ENCODE data around the gene GABRA4.

DNA sequence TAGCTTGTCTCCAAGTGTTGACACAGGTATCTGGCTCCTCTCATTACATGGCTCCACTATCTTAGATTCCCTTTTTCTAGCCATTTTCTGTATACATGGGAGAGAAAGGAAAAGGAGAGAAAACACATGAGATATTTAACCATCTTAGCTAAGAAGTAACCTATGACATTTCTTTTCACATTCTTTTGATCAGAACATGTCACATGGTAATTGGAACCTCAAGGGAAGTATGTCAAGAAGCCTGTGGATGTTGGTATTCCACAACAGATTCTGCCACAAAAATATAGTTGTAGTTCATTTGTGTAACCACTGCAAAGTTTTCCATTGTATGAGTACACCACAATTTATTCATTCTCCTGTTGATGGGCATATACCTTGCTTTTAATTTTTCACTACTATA is 19.3 kb upstream of the GABRA4 start:
- TF ChIP-seq POLR2A (IDR thresholded peaks at IDR 0.05), result no peak
- TF ChIP-seq, protein P1, sequence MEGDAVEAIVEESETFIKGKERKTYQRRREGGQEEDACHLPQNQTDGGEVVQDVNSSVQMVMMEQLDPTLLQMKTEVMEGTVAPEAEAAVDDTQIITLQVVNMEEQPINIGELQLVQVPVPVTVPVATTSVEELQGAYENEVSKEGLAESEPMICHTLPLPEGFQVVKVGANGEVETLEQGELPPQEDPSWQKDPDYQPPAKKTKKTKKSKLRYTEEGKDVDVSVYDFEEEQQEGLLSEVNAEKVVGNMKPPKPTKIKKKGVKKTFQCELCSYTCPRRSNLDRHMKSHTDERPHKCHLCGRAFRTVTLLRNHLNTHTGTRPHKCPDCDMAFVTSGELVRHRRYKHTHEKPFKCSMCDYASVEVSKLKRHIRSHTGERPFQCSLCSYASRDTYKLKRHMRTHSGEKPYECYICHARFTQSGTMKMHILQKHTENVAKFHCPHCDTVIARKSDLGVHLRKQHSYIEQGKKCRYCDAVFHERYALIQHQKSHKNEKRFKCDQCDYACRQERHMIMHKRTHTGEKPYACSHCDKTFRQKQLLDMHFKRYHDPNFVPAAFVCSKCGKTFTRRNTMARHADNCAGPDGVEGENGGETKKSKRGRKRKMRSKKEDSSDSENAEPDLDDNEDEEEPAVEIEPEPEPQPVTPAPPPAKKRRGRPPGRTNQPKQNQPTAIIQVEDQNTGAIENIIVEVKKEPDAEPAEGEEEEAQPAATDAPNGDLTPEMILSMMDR (IDR thresholded peaks at IDR 0.05), result no peak
